Measurements from ENCODE around the gene CPLANE1.

CPLANE1 gene

GRCh38 chr5:37071487-37071886 lies 177.7 kb downstream of the CPLANE1 start:
- no peak for DNase-seq (ENCODE audit: low read depth in 2 of 2)

- no peak for DNase-seq (ENCODE audit: low read depth in 2 of 2)
These were observed 184.7 kb downstream of the CPLANE1 start for GRCh38 chr5:37064442-37064841.

DNA sequence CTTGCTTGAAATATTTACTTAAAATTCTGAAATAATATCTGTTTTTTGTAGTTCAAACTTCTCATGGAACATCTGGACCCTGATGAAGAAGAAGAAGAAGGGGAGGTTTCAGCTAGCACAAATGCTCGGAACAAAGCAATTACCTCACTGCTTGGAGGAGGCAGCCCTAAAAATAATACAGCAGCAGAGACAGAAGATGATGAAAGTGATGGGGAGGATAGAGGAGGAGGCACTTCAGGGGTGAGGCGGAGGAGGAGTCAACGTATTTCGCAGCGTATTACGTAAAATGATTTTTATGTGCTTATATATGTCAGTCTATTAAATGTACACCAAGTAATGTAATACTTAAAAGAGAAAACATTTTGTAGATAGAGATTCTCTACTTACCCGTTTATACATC lies 185.4 kb downstream of the CPLANE1 start:
- no peak for DNase-seq (ENCODE audit: low read depth in 2 of 2)

DNA sequence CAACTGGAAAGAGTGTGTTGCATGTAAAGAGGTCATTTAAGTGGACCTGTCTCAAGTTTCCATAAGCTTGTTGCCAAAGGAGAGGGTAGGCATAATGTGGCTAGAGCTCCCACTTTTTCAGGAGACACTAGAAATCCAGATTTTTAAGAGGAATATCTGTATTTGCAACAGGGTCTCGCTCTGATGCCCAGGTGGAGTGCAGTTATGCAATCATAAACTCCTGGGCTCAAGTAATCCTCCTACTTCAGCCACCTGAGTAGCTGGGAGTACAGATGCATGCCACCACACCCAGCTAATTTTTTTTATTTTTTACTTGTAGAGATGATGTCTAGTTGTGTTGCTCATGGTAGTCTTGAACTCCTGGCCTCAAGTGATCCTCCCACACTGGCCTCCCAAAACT lies 189.1 kb downstream of the CPLANE1 start:
- no peak for DNase-seq (ENCODE audit: low read depth in 2 of 2)

DNA sequence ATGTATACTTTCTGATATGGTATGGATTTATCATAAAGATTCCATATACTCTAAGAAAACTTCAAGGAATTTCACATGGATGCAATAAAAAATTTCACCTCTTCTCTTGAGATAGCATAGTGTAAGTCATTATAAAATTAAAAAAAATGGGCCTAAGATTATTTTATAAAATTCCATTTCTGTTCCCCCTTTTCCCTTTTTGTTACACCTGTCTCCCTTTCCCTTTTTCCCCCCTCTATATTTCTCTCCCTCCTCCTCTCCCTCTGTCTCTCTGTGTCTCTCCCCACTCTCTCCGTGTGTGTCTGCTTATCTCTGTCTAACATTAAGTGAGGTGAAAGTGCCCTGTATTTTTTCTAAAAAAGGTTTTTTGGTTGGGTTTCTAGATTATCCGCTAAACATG lies 192.4 kb downstream of the CPLANE1 start:
- DNase-seq (ENCODE audit: low read depth in 2 of 2): no peak
